ENCODE results near the gene GOT2. TPM values are rescaled to one million over a fixed set of nuclear protein-coding genes. Genes with fewer than 3 reads are reported as not detected.
"Not testable (repeated sequence)": the region's sequence is repeated elsewhere in the genome, so short reads cannot be mapped to it uniquely, and the experiment has no call there.

GOT2 gene
- total RNA-seq, result 100 to 1,000 TPM; 128 to 133 TPM

DNA sequence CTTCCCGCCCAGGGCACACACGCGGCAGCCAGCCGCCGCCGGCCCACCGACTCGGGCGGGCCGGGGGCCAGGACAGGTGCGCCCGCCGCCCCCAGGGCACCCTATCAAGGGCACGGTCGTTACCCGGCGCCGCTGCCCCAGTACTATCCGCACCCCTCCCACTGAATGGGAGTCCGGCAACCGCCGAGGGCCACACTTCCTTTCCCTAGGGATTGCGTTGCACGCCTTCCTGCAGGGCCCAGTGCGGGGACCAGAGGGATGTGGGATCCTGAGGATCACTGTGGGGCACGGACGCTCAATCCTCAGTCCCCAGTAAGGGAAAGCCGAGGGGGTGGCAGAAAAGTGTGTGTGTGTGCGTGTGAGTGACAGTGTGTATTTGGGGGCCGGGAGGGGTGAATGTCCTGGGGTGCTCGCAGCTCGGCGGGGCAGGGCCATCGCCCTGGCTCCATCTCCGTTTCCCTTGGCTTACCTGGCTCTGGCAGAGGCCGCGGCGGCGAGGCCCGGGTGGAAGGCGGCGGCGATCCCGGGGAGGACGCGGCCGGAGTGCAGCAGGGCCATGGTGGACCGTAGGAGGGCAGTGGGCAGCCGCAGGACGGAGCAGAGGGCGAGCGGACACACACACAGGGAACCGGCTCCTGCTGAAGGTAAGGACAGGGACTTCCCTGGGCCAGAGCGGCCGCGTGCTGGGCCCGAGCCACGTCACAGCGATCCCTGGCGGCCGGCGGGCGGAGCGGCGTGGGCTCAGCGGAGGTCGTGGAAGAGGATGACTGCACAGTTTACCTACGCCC lies at the start of gene GOT2:
GOT2 (minus strand) TSS at position 646 of the 788 bp plus-strand sequence; CDS start at position 558, 88 bp downstream.
- ATAC-seq (peak; percentile 92), DNase-seq (peak; percentile 90)
- ChIA-PET CTCF (interaction anchor here (0.6 to 2.7 kb wide), 5 partner anchors 9 to 1444 kb away, joined by 3 to 10 read pairs (median 4); partner anchors contain the start of gene SLC38A7), POLR2A (no interaction called here)
- Mint-ChIP-seq H3K9me3 (ENCODE audit: low read depth) (no peaks in the 10 kb centered on the region), H3K4me1 (peaks cover 42% of the 10 kb centered on the region), H3K36me3 (ENCODE audit: low read depth) (peaks cover 20% of the 10 kb centered on the region), H3K27me3 (no peaks in the 10 kb centered on the region), H3K27ac (peak within 1 kb of the TSS; percentile 97), H3K4me3 (peak within 1 kb of the TSS; percentile 92)
- intact Hi-C loops (cut with DNase I, micrococcal nuclease), result loop anchor here (1.0 to 10.0 kb wide), 11 partner anchors 22 to 605 kb away; partner anchors contain the start of genes SETD6 (in 2 of the 2), CFAP20 (in 1 of the 2), CSNK2A2 (in 1 of the 2) and GINS3 (in 1 of the 2)

GRCh38 chr16:58779291-58779690 lies 45.2 kb upstream of the GOT2 start:
- H3K4me3 Mint-ChIP-seq; H3K9me3 Mint-ChIP-seq (ENCODE audit: low read depth); H3K27me3 Mint-ChIP-seq; H3K36me3 Mint-ChIP-seq (ENCODE audit: low read depth); POLR2A ChIA-PET; DNase-seq; H3K27ac Mint-ChIP-seq; intact Hi-C loops (cut with DNase I, micrococcal nuclease); H3K4me1 Mint-ChIP-seq; ATAC-seq: not testable (repeated sequence)
- CTCF ChIA-PET, result interaction anchor here (0.6 kb wide), 1 partner anchor 696 kb away, joined by 3 read pairs; no protein-coding TSS in a partner anchor

- H3K4me3 Mint-ChIP-seq, result no peak overlapping the region
- CTCF ChIA-PET, result interaction anchor here (1.3 kb wide), 1 partner anchor 437 kb away, joined by 3 read pairs; no protein-coding TSS in a partner anchor
- H3K27ac Mint-ChIP-seq, result no peak overlapping the region
- H3K4me1 Mint-ChIP-seq, result no peaks in the 10 kb centered on the region
- intact Hi-C loops (cut with DNase I, micrococcal nuclease), result no loop called here
- H3K9me3 Mint-ChIP-seq (ENCODE audit: low read depth), result no peaks in the 10 kb centered on the region
- DNase-seq (no peak), ATAC-seq (no peak)
- peaks cover 12% of the 10 kb centered on the region for H3K27me3 Mint-ChIP-seq
- H3K36me3 Mint-ChIP-seq (ENCODE audit: low read depth), result no peaks in the 10 kb centered on the region
- POLR2A ChIA-PET, result no interaction called here
Observed at GRCh38 chr16:58773870-58774269, 39.8 kb upstream of the GOT2 start.

DNA sequence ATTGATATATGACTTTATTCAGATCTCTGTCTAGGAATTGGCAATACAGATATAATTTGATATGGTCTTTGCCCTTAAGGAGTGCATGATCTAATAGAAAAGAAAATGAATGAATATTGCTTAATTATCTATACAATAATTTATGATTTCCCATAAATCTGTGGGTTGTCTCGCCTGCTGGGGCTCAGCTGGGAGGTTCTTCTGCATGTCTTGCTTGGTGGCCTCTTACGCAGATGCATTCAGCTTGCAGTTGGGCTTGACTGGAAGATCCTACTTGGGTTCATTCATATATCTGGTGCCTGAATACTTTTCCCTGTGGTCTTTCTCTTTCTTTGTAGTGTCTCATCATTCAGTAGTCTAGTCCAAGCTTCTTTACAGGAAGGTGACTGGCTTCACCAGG lies 34.0 kb upstream of the GOT2 start:
- ChIA-PET CTCF (no interaction called here), POLR2A (no interaction called here)
- DNase-seq (no peak), ATAC-seq (no peak)
- Mint-ChIP-seq H3K36me3 (ENCODE audit: low read depth) (no peaks in the 10 kb centered on the region), H3K4me3 (no peak overlapping the region), H3K9me3 (ENCODE audit: low read depth) (no peaks in the 10 kb centered on the region), H3K27ac (no peak overlapping the region), H3K4me1 (no peaks in the 10 kb centered on the region), H3K27me3 (peaks cover 10% of the 10 kb centered on the region)
- intact Hi-C loops (cut with DNase I, micrococcal nuclease), result no loop called here

DNA sequence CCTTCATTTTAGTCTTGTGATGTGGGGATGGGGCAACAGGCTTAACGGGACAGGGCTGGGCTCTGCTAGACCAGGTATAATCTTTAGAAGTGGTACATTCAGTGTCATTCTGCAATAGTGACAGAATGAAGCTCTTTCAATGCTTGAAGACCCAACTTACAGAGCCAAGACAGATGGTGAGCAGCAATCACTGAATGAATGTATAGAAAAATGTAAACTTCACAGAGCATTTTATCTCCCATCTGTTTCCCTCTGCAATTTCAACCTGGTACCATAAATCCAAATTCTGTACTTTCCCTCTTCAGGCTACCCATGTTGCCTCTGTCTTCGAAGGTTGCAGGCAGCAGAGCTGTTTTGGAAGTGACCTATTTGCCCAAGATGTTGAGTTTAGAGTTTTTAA lies 33.5 kb upstream of the GOT2 start:
- no peak for DNase-seq
- no peaks in the 10 kb centered on the region for H3K36me3 Mint-ChIP-seq (ENCODE audit: low read depth)
- no peak overlapping the region for H3K27ac Mint-ChIP-seq
- H3K4me1 Mint-ChIP-seq, result no peaks in the 10 kb centered on the region
- no peak for ATAC-seq
- intact Hi-C loops (cut with DNase I, micrococcal nuclease), result no loop called here
- H3K9me3 Mint-ChIP-seq (ENCODE audit: low read depth), result no peaks in the 10 kb centered on the region
- H3K4me3 Mint-ChIP-seq, result no peak overlapping the region
- peaks cover 10% of the 10 kb centered on the region for H3K27me3 Mint-ChIP-seq
- CTCF ChIA-PET, result no interaction called here
- POLR2A ChIA-PET, result no interaction called here

DNA sequence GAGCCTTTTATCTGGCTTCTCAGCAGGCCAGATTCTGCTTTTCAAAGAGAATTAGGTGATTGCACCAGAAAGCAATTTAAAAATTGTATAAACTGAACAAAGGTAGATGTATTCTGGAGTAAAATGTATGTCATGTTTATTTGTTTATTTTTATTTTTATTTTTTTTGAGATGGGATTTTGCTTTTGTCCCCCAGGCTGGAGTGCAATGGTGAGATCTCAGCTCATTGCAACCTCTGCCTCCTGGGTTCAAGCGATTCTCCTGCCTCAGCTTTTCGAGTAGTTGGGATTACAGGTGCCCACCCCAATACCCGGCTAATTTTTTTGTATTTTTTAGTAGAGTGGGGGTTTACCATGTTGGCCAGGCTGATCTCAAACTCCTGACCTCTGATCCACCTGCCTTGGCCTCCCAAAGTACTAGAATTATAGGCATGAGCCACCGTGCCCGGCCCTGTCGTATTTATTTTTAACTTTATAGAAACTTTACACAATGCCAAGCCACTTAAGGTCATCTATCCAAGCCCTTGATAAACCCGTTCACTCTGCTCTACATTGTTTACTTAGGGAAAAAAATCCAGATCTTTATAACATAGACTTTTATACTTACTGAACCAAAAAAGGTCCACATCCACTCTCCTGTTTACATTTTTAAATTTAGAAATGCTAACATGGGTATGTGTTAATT lies 22.7 kb upstream of the GOT2 start:
- ATAC-seq, result no peak

GRCh38 chr16:58755989-58756649 lies 22.0 kb upstream of the GOT2 start:
- POLR2A ChIA-PET, result interaction anchor here (0.6 to 1.0 kb wide), 2 partner anchors 419 to 627 kb away, joined by 3 to 4 read pairs; partner anchors contain the start of gene CFAP20
- Mint-ChIP-seq H3K36me3 (ENCODE audit: low read depth) (no peaks in the 10 kb centered on the region), H3K4me1 (peaks cover 7% of the 10 kb centered on the region), H3K27ac (no peak overlapping the region), H3K27me3 (no peaks in the 10 kb centered on the region), H3K9me3 (ENCODE audit: low read depth) (no peaks in the 10 kb centered on the region), H3K4me3 (no peak overlapping the region)
- peak; percentile 97 for ATAC-seq
- intact Hi-C loops (cut with DNase I, micrococcal nuclease), result loop anchor here (1.0 to 2.0 kb wide), 7 partner anchors 22 to 420 kb away; partner anchors contain the start of genes GOT2 (in 2 of the 2) and SLC38A7 (in 1 of the 2)
- CTCF ChIA-PET, result interaction anchor here (0.6 to 2.5 kb wide), 53 partner anchors 9 to 719 kb away, joined by 3 to 36 read pairs (median 4); partner anchors contain the start of genes NDRG4 and SLC38A7
- peak; percentile 90 for DNase-seq

More for the DNA sequence above, 22.7 kb upstream of the GOT2 start:
- ChIA-PET CTCF (interaction anchor here (0.6 to 2.5 kb wide), 36 partner anchors 8 to 719 kb away, joined by 3 to 36 read pairs (median 4); partner anchors contain the start of genes NDRG4 and SLC38A7), POLR2A (no interaction called here)
- no peak overlapping the region for H3K27ac Mint-ChIP-seq
- no peaks in the 10 kb centered on the region for H3K27me3 Mint-ChIP-seq
- intact Hi-C loops (cut with DNase I, micrococcal nuclease), result loop anchor here (1.0 to 2.0 kb wide), 7 partner anchors 22 to 420 kb away; partner anchors contain the start of genes GOT2 (in 2 of the 2) and SLC38A7 (in 1 of the 2)
- H3K4me1 Mint-ChIP-seq, result peaks cover 7% of the 10 kb centered on the region
- H3K36me3 Mint-ChIP-seq (ENCODE audit: low read depth), result no peaks in the 10 kb centered on the region
- no peaks in the 10 kb centered on the region for H3K9me3 Mint-ChIP-seq (ENCODE audit: low read depth)
- no peak for DNase-seq
- no peak overlapping the region for H3K4me3 Mint-ChIP-seq

DNA sequence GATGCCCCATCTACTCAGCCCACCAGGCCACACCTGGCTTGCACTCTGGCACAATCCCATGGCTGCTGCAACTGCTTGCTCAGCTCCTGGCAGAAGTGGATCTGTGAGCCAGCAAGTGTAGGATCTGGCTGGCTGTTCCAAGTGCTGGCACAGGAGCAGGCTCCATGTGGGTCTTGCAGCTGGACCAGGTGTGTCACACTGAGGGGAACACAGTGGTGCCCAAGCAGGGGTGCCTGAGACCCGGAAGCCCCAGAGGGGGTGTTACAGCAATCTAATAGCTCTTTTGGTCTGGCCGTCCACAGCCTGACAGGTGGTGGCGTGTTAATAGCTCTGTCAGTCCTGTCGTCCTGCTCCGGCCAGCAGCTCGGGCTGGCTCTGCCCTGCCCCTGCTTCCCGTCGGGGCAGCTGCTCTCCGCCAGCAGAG lies 19.6 kb upstream of the GOT2 start:
- Mint-ChIP-seq H3K4me1 (peaks cover 7% of the 10 kb centered on the region), H3K4me3 (no peak overlapping the region), H3K9me3 (ENCODE audit: low read depth) (no peaks in the 10 kb centered on the region), H3K27me3 (no peaks in the 10 kb centered on the region), H3K27ac (no peak overlapping the region), H3K36me3 (ENCODE audit: low read depth) (no peaks in the 10 kb centered on the region)
- intact Hi-C loops (cut with DNase I, micrococcal nuclease), result no loop called here
- ChIA-PET CTCF (interaction anchor here (0.9 to 1.3 kb wide), 2 partner anchors 10 to 241 kb away, joined by 3 read pairs; no protein-coding TSS in a partner anchor), POLR2A (no interaction called here)
- DNase-seq (no peak), ATAC-seq (no peak)

DNA sequence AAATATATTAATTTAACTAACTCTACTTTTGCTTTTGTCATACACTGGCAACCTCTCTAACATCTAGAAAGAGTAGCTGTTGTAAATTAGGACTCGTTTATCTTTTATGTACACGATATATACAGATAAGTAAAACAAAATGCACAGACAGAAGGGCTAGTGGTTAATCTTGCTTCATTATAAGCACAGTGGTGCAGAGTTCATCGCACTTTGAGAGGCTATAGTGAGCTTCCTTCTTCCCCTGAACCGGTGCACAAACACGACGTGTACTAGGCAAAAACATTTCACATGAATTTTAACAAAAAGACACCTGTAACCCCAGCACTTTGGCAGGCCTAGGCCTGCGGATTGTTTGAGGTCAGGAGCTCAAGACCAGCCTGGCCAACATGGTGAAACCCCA lies 10.4 kb upstream of the GOT2 start:
- Mint-ChIP-seq H3K27ac (no peak overlapping the region), H3K36me3 (ENCODE audit: low read depth) (no peaks in the 10 kb centered on the region), H3K4me1 (no peaks in the 10 kb centered on the region), H3K9me3 (ENCODE audit: low read depth) (no peaks in the 10 kb centered on the region), H3K4me3 (no peak overlapping the region), H3K27me3 (no peaks in the 10 kb centered on the region)
- DNase-seq (no peak), ATAC-seq (no peak)
- intact Hi-C loops (cut with DNase I, micrococcal nuclease), result loop anchor here in 1 of 2 experiments (2.0 kb wide), 1 partner anchor 20 kb away; no protein-coding TSS in a partner anchor
- ChIA-PET POLR2A (interaction anchor here (0.6 kb wide), 1 partner anchor 12 kb away, joined by 3 read pairs; no protein-coding TSS in a partner anchor), CTCF (interaction anchor here (1.4 kb wide), 1 partner anchor 11 kb away, joined by 3 read pairs; no protein-coding TSS in a partner anchor)

DNA sequence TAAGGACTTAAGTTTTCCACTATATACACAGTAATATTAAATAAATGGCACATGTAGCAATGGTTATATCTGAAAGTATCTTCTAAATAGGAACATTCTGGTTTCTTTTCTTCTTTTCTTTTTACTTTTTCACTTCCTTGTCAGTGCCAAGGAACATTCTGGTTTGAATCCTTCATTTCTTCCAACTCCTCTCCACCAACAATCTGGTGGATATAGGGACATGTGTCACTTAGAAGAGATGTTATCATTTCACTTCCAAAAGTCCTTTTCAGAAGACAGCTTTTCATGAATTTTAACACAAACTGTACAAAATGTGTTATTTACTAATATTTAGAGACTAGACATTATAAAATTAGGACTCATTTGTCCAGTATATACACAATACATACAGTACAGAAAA lies 7.9 kb upstream of the GOT2 start:
- Mint-ChIP-seq H3K27ac (no peak overlapping the region), H3K27me3 (no peaks in the 10 kb centered on the region), H3K9me3 (ENCODE audit: low read depth) (no peaks in the 10 kb centered on the region), H3K4me3 (no peak overlapping the region), H3K4me1 (no peaks in the 10 kb centered on the region), H3K36me3 (ENCODE audit: low read depth) (no peaks in the 10 kb centered on the region)
- ATAC-seq, result no peak
- intact Hi-C loops (cut with DNase I, micrococcal nuclease), result no loop called here
- CTCF ChIA-PET, result interaction anchor here (0.6 to 1.0 kb wide), 2 partner anchors 10 to 14 kb away, joined by 3 read pairs; no protein-coding TSS in a partner anchor
- POLR2A ChIA-PET, result no interaction called here
- no peak for DNase-seq

DNA sequence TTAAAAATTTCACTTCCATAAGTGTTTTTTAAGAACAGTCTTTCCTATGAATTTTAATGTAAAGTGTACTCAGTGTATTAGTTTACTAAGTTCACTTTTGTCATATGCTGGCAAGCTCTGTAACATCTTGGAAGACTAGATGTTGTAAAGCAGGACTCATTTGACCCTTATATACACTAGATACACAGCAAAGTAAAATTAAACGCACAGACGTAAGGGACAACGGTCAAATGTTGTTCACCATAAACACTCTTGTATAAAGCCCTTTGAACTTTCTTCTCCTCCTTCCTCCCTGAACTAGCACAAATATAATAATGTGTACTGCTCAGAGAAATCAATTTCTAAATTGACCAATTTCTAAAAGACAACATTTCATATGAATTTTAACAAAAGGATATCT lies 7.0 kb upstream of the GOT2 start:
- DNase-seq (no peak), ATAC-seq (no peak)
- POLR2A ChIA-PET, result no interaction called here
- intact Hi-C loops (cut with DNase I, micrococcal nuclease), result no loop called here
- Mint-ChIP-seq H3K4me1 (no peaks in the 10 kb centered on the region), H3K27ac (no peak overlapping the region), H3K27me3 (no peaks in the 10 kb centered on the region), H3K36me3 (ENCODE audit: low read depth) (no peaks in the 10 kb centered on the region), H3K9me3 (ENCODE audit: low read depth) (no peaks in the 10 kb centered on the region), H3K4me3 (no peak overlapping the region)
- CTCF ChIA-PET, result no interaction called here

All from activated CD4-positive, alpha-beta T cell treated with anti-CD3 and anti-CD28 coated beads for 36 hours (primary cell).